HL-60/S4 (cell line): ENCODE measurements around the gene MCC.
"Not testable (repeated sequence)": the region's sequence is repeated elsewhere in the genome, so short reads cannot be mapped to it uniquely, and the experiment has no call there.

ENCODE experiments used
- in situ Hi-C: fragments of 300-500 bp; cut with MboI; formaldehyde crosslinking; loops from 2 replicates; pipeline ENCODE4 v1.14.3; 2022; ENCODE audit warnings: low sequenced_read_pairs

MCC gene

DNA sequence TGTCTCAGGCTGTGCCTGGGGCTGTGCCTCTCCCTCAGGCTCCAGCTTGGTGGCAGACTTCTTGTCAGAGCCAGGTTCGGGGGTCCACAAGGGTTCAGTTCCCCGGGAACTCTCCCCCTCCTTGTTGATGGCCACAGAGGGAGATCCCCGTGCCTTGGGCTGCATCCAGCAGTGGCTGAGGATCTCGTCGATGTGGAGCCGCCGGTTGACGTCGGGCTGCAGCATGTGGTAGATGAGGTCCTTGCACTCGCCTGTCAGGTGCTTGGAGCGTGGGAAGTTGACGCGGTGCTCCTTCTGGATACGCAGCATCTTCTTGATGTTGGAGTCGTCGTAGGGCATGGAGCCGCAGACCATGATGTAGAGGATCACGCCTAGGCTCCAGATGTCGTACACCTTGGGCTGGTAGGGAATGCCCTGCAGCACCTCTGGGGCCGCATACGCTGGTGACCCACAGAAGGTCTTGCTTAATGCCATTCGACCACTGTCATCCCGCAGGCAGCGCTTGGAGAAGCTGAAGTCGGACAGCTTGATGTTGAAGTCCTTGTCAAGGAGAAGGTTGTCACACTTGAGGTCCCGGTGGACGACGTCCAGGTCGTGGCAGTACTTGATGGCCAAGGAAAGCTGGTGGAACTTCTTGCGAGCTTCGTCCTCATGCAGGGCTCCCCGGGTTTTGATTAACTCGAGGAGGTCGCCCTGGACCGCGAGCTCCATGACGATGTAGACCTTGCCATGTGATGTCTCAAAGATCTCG lies 54.2 kb downstream of the MCC start:
- in situ Hi-C loops = no loop called here

DNA sequence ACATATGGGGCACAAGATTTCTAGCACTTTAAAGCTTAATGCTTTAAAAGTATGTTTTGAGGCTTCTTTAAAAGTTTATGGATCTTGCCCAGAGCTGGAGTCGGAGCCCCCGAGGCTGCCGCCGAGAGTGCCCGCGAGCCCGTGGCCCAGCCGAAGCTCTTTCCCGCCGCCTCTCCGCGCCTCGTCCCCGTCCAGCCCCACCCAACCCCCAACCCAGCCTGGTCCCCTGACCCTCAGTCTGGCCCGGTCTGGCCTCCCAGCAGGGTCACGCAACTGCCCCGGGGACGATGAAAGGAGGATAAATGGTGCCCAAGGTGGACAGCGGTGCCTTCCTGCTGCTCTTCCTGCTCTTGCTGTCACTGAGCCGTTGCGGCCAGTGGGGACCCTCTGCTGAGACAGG lies 55.2 kb downstream of the MCC start:
- in situ Hi-C loops = no loop called here

- in situ Hi-C loops = no loop called here
Measured at GRCh38 chr5:113427871-113428574, 60.2 kb downstream of the MCC start.

DNA sequence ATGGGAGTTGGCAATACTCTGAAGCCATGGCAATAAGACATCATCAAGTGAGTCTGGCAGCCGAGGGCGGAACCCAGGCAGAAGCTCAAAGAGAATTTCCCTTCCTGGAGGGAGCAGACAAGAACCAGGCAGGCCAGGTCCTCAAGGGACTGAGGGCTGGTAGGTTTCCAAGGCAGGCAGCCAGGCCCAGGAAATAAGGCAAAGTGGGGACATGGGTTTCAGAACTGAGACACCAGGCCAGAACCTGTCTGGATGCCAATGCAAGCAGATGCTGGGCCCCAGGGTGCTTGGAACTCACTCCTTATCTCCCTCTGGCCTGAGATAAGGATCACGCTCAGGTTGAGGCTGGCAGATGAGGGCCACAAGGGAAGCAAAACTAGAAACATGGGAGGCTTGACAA lies 62.3 kb downstream of the MCC start:
- in situ Hi-C loops = no loop called here

DNA sequence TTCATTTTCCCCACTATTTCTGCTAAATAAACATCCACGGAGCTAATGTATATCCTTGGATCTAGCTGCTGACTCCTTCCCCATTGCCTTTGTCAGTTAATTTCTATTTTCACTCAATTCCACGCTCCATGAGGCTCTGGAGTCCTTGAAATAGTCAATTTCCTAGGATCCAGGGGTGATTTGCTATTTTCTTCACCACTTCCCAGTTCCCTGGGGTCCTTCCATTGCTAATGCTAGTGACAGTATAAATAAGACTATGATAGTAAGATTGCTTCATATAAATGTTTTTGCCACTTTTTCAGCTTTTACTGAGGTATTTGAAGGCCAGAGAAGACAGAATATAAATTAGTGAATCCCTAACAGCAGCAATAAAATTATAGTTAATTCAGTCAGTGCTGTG lies 66.6 kb downstream of the MCC start:
- in situ Hi-C loops = no loop called here

GRCh38 chr5:113405530-113405929 lies 82.7 kb downstream of the MCC start:
- in situ Hi-C loops = no loop called here

GRCh38 chr5:113404269-113404668 lies 84.0 kb downstream of the MCC start:
- in situ Hi-C loops = no loop called here

- in situ Hi-C loops = not testable (repeated sequence)
Measured at GRCh38 chr5:113397986-113398385, 90.3 kb downstream of the MCC start.

DNA sequence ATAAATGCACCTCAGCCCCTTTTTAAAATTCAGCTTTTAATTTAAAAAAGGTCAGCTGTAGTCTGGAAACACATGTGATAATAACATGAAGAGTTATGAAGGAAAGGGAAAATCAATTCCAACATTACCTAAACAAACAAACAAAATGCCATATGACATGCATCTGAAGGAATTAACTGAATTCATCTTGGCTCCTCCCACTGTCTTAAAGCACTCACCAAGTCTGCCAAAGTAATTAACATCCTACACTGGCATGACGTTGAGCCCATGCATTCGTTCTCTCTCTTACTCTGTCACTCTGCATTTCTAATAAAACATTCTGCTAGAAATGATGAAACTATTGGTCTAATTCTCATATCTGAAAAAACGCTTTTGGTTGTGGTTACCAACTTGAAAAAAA lies 91.2 kb downstream of the MCC start:
- in situ Hi-C loops = no loop called here

- in situ Hi-C loops = no loop called here
Measured at GRCh38 chr5:113394658-113395057, 93.6 kb downstream of the MCC start.

GRCh38 chr5:113390224-113390623 lies 98.0 kb downstream of the MCC start:
- in situ Hi-C loops = no loop called here

- in situ Hi-C loops = no loop called here
Measured at GRCh38 chr5:113389116-113389515, 99.1 kb downstream of the MCC start.

- in situ Hi-C loops = no loop called here
Measured at GRCh38 chr5:113387844-113388243, 100.4 kb downstream of the MCC start.

GRCh38 chr5:113384782-113385285 lies 103.4 kb downstream of the MCC start:
- in situ Hi-C loops = no loop called here

DNA sequence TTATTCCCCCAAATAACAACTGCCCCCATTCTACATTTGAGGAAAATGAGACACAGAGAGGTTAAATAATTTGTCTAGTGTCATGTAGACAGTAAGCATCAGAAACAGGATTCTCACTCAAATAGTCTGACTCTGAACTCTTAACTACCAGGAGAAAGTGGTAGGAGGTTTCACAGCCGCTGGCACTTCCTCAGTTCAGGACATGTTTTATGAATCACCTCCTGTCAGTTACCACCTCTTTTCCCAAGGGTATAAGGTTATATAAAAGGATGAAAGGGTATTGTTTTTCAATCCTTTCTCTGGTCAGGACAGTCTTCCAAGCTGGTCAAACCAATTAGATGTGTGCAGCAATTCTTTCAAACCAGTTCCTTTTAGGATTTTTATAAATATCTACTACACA lies 105.5 kb downstream of the MCC start:
- in situ Hi-C loops = no loop called here

DNA sequence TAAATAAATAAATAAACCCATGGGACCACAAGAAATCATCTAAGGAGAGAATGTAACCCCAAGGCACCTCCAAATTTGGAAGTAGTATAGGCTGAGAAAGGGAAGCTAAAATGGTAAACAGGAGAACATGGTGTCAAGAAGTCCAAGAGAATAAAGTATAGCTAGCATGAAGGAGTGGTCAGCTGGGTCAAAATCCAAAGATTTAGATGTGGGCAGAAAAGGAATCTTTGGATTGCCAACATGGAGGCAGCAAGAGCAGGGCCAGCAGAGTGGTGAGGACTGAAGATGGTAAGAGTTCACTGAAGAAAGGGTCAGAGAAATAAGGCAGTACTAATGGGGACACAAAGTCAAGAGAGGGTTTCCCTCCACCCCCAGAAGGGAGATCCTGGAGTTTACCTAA lies 106.5 kb downstream of the MCC start:
- in situ Hi-C loops = no loop called here

DNA sequence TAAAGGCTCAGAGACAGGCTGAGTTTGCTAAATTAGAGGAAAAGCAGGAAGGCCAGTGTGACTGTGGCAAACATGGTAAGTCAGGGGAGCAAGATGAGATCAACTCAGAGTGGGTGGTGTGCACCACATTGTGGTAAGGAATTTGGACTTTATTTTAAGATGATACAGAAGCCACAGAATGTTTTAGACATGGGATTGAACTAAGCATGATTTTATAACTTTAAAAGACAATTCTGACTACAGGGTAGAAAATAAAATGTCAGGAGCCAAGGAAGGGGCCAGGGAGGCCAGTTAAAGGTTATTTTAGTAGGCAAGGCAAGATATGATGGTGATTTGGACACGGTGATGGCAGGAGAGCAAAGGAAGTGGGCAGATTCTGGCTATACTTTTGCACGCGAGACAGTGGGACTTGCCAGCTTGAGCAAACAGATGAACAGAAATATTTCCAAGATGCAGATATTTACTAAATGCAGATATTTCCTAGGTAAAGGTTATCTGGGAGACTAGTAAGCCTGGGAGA lies 107.4 kb downstream of the MCC start:
- in situ Hi-C loops = no loop called here

DNA sequence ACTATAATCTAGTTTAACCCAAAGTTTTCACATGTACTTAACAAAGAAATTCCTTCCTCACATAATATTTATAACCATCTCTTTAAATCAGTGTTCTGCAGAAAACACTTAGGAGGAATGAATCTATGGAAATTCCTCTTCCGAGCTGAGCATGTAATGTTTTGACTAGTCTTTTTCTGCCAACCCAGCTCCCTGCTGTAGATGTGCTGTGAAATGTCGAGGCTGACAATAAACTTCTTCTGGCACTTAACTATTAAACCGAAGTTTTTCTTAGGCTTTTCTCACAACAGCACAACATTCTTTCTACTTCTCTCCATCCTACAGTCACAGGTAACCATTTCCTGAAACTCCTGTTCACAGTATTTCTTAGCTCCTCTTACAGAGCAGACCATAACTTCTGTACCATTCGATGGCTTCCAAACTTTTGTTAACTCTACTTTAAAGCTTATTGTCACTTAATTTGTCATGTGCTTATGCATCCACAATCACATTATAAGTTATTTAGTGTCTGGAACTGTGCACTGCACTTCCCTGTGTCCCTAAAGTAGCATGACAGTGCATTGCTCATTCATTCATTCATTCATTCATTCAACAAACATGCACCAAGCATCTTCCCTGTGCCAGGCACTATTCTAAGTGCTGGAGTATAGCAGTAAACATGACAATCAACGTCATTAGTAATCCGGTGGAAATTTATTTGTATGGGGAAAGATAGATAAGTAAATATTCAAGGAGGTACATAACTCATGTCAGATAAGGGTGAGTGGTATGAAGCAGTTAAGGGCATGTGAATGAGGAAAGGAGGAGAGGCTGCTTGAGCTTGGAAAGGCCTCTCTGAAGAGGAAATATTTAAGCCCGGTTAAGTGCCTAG lies 108.1 kb downstream of the MCC start:
- in situ Hi-C loops = no loop called here

- in situ Hi-C loops = no loop called here
Measured at GRCh38 chr5:113378959-113379541, 109.2 kb downstream of the MCC start.

GRCh38 chr5:113378514-113378913 lies 109.7 kb downstream of the MCC start:
- in situ Hi-C loops = no loop called here

- in situ Hi-C loops = no loop called here
Measured at GRCh38 chr5:113378081-113378480, 110.2 kb downstream of the MCC start.
